Mesothelial cell of epicardium (in vitro differentiated cells): ENCODE data around the gene SLC8A3. TPM values are rescaled to one million over a fixed set of nuclear protein-coding genes. Genes with fewer than 3 reads are reported as not detected.

Source experiments
- DNase-seq, 2 experiments: peaks; one replicate each; pipeline ENCODE4 v3.0.0; 2021; ENCODE audit warnings: low spot score in 2 of 2; ENCODE audit not compliant: unreplicated experiment in 2 of 2
- H3K27ac Mint-ChIP-seq: 2 replicates; pipeline ENCODE4 v1.8.0; 2021; ENCODE audit warnings: mixed read lengths
- H3K27me3 Mint-ChIP-seq: 2 replicates; pipeline ENCODE4 v1.8.0; 2021; ENCODE audit warnings: low read depth, mixed read lengths
- H3K36me3 Mint-ChIP-seq: 2 replicates; pipeline ENCODE4 v1.8.0; 2021; ENCODE audit warnings: mixed read lengths
- H3K4me1 Mint-ChIP-seq: 2 replicates; pipeline ENCODE4 v1.8.0; 2021; ENCODE audit warnings: mixed read lengths
- H3K4me3 Mint-ChIP-seq: 2 replicates; pipeline ENCODE4 v1.8.0; 2021; ENCODE audit warnings: mild to moderate bottlenecking, moderate library complexity, mixed read lengths
- H3K9me3 Mint-ChIP-seq: 2 replicates; pipeline ENCODE4 v1.8.0; 2021; ENCODE audit warnings: mixed read lengths
- total RNA-seq: library from RNA; stranded (reverse); gene quantifications from 3 replicates; pipeline ENCODE4 v1.2.1, GENCODE V29; 2021
- TF ChIP-seq, protein P1 (sequence below): fragments of 200-600 bp; sonication (generic); IDR thresholded peaks from one replicate; pipeline ENCODE4 v1.5.0; 2021; ENCODE audit warnings: antibody characterized with exemption; ENCODE audit not compliant: unreplicated experiment

SLC8A3 gene
- total RNA-seq, 1 donor from 2014 or later, result 0.27 TPM

DNA sequence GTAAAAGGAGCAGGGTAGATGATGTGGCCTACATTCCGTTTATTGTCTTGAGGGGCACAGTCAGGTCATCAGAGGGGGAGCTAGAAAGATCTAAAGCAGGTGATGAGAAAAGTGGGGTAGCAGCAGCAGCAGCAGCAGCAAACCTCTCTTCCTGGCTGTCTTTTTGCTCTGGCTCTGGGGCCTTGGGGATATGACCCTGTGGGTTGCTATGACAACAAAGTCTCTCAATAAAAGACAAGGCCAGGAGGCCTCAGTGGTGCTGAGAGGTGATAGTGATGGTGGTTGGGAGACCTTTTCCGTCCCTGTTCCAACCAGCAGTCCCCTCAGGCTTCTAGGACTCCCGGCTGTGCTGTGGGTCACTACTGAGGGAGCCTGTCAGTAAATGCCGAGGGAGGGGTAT lies 138.6 kb downstream of the SLC8A3 start:
- Mint-ChIP-seq H3K27ac (no peak overlapping the region), H3K27me3 (peaks cover 64% of the 10 kb centered on the region), H3K36me3 (no peaks in the 10 kb centered on the region), H3K4me3 (no peak overlapping the region), H3K9me3 (no peaks in the 10 kb centered on the region), H3K4me1 (no peaks in the 10 kb centered on the region)
- TF ChIP-seq, protein P1, sequence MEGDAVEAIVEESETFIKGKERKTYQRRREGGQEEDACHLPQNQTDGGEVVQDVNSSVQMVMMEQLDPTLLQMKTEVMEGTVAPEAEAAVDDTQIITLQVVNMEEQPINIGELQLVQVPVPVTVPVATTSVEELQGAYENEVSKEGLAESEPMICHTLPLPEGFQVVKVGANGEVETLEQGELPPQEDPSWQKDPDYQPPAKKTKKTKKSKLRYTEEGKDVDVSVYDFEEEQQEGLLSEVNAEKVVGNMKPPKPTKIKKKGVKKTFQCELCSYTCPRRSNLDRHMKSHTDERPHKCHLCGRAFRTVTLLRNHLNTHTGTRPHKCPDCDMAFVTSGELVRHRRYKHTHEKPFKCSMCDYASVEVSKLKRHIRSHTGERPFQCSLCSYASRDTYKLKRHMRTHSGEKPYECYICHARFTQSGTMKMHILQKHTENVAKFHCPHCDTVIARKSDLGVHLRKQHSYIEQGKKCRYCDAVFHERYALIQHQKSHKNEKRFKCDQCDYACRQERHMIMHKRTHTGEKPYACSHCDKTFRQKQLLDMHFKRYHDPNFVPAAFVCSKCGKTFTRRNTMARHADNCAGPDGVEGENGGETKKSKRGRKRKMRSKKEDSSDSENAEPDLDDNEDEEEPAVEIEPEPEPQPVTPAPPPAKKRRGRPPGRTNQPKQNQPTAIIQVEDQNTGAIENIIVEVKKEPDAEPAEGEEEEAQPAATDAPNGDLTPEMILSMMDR, result no peak
- no peak for DNase-seq

DNA sequence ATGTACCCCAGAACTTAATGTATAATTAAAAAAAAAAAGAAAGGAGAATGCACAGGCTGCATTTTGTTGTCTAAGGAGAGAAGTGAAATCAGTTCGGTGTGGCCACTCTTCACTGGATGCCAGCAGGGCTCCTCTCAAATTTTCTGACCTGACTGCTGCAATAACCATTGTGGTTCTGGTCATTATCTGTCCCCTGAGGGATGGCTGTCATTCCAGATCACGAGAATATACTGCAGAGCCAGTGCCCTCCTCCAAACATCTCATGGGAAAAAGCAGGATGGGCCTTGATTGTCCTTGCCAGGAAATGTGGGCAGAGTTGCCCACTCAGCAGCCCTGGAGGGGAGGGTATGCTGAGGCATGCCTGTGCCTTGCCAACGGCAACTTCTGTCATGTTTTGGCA lies 139.1 kb downstream of the SLC8A3 start:
- DNase-seq, result no peak
- no peak overlapping the region for H3K27ac Mint-ChIP-seq
- H3K36me3 Mint-ChIP-seq, result no peaks in the 10 kb centered on the region
- H3K4me3 Mint-ChIP-seq, result no peak overlapping the region
- peaks cover 69% of the 10 kb centered on the region for H3K27me3 Mint-ChIP-seq
- no peaks in the 10 kb centered on the region for H3K9me3 Mint-ChIP-seq
- no peaks in the 10 kb centered on the region for H3K4me1 Mint-ChIP-seq
- TF ChIP-seq, protein P1, result no peak

DNA sequence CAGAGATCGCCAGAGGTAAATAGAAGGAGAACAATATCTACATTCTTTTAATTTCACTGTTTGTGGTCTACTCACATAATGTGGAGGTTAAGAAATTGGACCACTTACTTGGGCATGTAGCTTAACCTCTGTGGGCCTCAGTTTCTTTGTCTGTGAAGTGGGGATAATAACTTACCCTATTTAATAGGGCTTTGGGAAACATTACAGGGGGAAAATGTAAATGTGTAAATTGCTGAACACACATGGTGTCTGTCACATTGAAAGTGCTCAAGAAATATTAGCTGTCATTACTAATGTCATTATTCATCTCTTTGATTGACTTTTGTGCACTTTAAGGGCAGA lies 140.5 kb downstream of the SLC8A3 start:
- Mint-ChIP-seq H3K27ac (no peak overlapping the region), H3K9me3 (no peaks in the 10 kb centered on the region), H3K27me3 (peaks cover 70% of the 10 kb centered on the region), H3K36me3 (no peaks in the 10 kb centered on the region), H3K4me3 (no peak overlapping the region), H3K4me1 (no peaks in the 10 kb centered on the region)
- DNase-seq, result no peak
- TF ChIP-seq, protein P1, result no peak

DNA sequence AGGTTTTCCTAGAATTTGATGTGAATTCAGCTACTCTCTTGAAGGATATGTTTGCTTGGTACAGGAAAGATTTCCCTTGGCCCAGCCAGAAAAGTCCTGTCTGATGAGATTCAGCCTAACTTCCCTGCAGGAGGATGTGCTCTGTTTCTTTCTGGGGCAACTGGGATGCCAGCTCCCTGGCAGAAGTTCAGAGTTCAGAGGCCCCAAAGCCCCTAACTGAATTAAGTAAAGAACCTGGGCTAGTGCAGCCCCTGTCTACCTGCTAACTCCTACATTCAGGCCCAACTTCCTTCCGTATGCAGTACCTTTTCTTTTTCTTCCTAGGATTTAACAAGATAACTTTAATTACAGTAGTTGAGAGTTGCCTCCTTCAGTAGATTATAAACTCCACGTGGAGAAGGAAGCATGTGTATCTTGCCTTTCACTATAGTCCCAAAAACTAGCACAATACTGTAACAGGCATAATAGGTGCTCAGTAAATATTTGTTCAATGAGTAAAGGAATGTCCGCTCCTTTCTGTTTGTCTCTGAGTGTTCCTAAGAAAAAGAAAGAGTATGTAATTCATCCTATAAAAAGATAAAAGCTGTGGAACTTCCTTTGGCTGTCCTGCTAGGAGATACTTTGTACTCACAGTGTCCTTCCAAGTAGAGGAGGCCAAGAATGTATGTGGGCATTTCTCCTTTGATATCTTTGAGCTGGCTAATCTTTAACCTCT lies 141.0 kb downstream of the SLC8A3 start:
- Mint-ChIP-seq H3K4me1 (no peaks in the 10 kb centered on the region), H3K9me3 (no peaks in the 10 kb centered on the region)

DNA sequence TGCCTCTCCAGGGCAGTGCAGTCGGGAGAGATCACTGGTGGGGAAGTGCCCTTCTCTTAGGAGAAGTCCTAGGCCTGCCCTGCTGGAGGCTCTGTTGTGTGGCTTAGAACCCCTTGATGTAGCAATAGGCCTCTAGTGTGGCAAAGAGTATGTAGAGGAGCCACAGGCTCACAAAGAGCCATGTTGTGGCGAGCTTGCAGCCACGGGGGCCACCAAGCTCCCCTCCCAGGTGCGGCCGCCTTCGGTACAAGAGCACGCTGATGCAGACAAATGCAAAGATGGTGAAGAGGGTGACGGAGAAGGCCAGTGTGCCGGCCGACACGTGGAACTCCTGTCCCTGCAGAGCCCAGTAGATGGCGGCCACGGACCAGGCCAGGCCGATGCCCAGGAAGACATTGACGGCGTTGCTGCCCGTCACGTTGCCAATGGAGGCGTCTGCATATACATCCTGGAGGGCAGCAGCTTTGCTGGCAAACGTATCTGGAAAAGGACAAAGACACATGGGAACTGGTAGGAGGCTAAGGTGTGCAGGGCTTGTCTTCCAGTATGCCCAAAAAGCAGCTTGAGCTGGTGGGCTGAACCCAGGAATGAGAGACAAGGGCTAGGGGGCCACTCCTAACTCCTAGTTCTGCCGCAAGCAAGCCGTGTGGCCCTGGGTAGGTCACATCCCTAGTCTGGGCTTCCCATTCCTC lies 142.8 kb downstream of the SLC8A3 start:
- no peak overlapping the region for H3K4me3 Mint-ChIP-seq
- TF ChIP-seq, protein P1, result peak; percentile 48
- DNase-seq, result peak; percentile 38 to 71
- no peaks in the 10 kb centered on the region for H3K4me1 Mint-ChIP-seq
- H3K36me3 Mint-ChIP-seq, result no peaks in the 10 kb centered on the region
- no peak overlapping the region for H3K27ac Mint-ChIP-seq
- H3K9me3 Mint-ChIP-seq, result no peaks in the 10 kb centered on the region
- H3K27me3 Mint-ChIP-seq, result peaks cover 79% of the 10 kb centered on the region

More for the DNA sequence above, 141.0 kb downstream of the SLC8A3 start:
- H3K27ac Mint-ChIP-seq, result no peak overlapping the region
- DNase-seq, result no peak
- H3K36me3 Mint-ChIP-seq, result no peaks in the 10 kb centered on the region
- TF ChIP-seq, protein P1, result no peak
- H3K27me3 Mint-ChIP-seq, result peaks cover 70% of the 10 kb centered on the region
- H3K4me3 Mint-ChIP-seq, result no peak overlapping the region
